ENCODE data around the gene OIP5.
A peak's percentile ranks its signal among the peaks of the same experiment; 100 is the strongest.
"Not testable (repeated sequence)": the region's sequence is repeated elsewhere in the genome, so short reads cannot be mapped to it uniquely, and the experiment has no call there.

OIP5 gene

GRCh38 chr15:41301587-41301986 lies 30.8 kb downstream of the OIP5 start:
- DNase-seq (ENCODE audit: low spot score) = no peak

GRCh38 chr15:41301139-41301538 lies 31.3 kb downstream of the OIP5 start:
- not testable (repeated sequence) for DNase-seq (ENCODE audit: low spot score)

DNA sequence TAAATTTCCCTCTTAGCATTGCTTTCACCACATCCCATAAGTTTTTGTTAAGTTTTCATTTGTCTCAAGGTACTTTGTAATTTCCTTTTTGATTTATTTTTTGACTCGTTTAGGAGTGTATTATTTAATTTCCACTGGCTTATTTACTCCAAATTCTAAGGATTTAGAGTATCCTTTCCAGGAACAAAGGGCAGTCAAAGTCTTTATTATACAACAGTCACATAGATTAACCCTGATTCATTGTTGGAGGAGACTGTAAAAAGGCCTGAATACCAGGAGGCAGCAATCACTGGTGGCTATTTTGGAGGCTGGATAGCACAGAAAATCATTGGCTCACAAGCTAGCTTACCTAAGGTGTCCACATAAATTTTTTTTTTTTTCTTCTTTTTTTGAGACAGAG lies 39.9 kb downstream of the OIP5 start:
- DNase-seq (ENCODE audit: low spot score) = no peak

- no peak for DNase-seq (ENCODE audit: low spot score)
Measured at GRCh38 chr15:41291065-41291631, 41.2 kb downstream of the OIP5 start.

DNA sequence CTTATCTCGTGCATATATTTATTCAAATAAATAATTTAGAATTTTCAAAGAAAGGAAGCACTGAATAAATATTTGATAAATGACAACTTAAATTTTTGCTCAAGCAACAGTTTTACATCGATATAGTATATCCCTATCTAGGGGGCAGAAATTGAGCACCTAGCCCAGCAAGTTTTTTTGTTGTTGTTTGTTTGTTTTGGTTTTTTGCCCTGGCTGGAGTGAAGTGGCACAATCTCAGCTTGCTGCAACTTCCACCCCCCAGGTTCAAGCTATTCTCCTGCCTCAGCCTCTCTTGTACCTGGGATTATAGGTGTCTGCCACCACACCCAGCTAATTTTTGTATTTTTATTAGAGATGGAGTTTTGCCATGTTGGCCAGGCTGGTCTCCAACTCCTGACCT lies 42.4 kb downstream of the OIP5 start:
- no peak for DNase-seq (ENCODE audit: low spot score)

GRCh38 chr15:41288464-41288863 lies 43.9 kb downstream of the OIP5 start:
- no peak for DNase-seq (ENCODE audit: low spot score)

- no peak for DNase-seq (ENCODE audit: low spot score)
Measured at GRCh38 chr15:41286665-41287333, 45.6 kb downstream of the OIP5 start.

DNA sequence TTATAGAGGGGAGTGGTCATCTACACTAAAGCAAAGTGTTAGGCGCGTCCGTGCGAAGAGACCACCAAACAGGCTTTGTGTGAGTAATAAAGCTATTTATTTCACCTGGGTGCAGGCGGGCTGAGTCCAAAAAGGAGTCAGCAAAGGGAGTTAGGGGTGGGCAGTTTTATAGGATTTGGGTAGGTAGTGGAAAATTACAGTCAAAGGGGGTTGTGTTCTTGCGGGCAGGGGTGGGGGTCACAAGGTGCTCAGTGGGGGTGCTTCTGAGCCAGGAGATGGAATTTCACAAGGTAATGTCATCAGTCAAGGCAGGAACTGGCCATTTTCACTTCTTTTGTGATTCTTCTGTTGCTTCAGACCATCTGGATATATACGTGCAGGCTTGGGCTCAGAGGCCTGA lies 47.1 kb downstream of the OIP5 start:
- DNase-seq (ENCODE audit: low spot score) = no peak

DNA sequence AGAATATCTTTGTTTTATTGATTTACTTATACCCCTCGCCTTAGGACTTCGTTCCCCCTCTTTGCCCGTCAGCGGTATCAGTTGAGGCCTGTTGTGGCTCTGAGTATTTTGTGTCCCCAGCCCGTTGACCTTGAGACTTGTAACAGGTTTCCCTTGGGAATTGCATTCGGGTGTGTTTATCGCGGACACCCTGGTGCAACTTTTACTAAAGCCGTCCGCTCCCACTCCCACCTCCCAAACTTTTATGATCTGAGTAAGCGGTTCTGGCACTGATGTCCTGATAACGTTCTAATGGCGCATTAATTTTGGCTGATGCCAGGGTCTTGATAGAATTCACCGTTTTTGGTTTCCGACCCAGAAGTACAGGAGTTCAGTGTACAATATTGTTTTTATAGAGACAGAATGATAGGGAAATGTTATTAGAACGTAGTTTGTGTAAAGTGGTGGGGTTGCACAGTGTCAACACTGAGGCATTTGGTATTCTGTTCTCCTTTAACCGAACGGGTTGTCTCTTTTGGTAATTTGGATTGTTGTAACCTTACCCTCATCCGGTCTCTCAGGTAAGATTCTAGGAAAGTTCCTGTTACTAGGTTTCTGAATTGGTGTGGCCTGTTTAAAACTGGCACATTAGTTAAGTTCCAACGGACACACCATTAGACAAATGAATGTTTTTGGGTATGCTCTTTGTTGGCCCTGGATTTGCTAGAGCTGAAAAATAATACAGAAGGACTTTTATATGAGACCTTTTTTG lies 47.8 kb downstream of the OIP5 start:
- peak; percentile 36 for DNase-seq (ENCODE audit: low spot score)

- peak; percentile 99 for DNase-seq (ENCODE audit: low spot score)
Measured at GRCh38 chr15:41283653-41284426, 48.6 kb downstream of the OIP5 start.

- DNase-seq (ENCODE audit: low spot score) = not testable (repeated sequence)
Measured at GRCh38 chr15:41282980-41283652, 49.3 kb downstream of the OIP5 start.

DNA sequence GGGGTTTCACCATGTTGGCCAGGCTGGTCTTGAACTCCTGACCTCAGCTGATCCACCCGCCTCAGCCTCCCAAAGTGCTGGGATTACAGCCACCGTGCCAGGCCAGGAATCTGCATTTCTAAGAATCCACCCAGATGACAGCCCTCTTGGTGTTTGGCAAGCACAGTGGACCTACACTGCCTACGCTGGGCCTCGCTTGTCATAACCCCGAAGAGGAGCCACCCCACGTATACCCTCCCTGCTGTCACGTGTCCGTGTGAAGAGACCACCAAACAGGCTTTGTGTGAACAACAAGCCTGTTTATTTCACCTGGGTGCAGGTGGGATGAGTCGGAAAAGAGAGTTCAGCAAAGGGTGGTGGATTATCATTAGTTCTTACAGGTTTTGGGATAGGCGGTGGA lies 50.0 kb downstream of the OIP5 start:
- not testable (repeated sequence) for DNase-seq (ENCODE audit: low spot score)

DNA sequence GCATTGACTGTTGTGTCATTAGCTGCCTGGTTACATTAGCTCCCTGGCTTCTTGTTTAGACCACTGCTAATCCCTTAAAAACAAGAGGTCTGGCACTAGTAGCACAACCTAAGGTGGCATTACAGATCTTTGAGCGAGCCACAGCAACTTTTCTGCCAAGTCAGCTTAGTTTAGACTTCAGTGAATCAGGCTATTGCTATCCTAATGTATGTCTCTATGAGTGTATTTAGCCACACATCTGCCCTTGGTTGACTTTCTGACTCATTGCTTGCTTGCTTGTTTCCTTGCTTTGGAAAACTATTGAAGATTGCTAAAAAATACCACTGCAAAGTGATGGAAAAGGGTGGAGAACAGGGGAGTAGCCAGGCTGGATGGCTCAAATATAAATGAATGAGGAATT lies 51.2 kb downstream of the OIP5 start:
- DNase-seq (ENCODE audit: low spot score) = no peak

- DNase-seq (ENCODE audit: low spot score) = no peak
Measured at GRCh38 chr15:41279535-41280283, 52.7 kb downstream of the OIP5 start.

DNA sequence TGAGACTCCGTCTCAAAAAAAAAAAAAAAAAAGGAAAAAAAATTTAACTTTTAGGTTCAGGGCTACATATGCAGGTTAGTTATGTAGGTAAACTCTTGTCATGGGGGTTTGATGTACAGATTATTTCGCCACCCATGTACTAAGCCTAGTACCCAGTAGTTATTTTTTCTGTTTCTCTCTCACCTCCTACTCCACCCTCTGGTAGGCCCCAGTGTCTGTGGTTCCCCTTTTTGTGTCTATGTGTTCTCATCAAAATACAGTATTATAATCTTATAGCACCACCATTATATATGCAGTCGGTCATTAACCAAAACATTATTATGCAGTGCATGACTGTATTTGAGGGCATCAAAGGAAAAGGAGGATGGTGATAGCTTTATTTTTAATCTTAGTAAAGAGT lies 54.1 kb downstream of the OIP5 start:
- DNase-seq (ENCODE audit: low spot score) = no peak

DNA sequence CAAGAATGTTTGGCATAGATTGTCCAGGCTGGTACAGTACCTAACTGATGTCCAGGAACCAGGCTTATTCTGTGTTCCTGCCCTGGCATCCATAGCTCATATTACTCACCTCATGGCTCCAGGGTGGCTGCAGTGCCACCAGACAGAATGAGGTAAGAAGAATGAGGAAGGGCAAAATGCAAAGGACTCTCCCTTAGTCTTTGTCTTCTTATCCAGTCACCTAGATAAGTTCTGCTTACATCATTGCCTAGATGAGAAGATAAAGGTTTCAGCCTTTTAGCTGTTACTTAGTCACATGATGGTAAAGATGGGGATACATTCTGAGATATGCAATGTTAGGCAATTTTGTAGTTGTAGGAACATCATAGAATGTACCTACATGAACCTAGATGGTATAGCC lies 55.6 kb downstream of the OIP5 start:
- no peak for DNase-seq (ENCODE audit: low spot score)

DNA sequence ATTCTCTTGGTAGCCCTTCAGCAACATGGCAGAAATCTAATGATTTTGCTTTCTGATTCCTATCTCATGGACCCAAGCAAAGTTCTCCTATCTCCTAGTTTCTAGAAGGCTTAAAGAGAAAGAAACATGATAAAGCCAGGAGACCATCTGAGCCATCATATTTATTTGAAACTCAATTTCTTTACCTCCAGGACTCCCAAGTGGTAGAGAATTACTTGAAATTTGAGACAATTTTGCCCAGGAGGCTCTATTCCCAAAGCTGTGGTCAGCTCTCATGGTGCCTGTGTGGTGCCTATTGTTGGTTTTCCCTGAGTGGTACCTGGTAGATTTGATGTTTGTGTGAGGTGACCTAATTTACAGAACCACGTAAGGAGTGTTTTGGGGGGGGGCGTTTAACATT lies 62.5 kb downstream of the OIP5 start:
- no peak for DNase-seq (ENCODE audit: low spot score)

DNA sequence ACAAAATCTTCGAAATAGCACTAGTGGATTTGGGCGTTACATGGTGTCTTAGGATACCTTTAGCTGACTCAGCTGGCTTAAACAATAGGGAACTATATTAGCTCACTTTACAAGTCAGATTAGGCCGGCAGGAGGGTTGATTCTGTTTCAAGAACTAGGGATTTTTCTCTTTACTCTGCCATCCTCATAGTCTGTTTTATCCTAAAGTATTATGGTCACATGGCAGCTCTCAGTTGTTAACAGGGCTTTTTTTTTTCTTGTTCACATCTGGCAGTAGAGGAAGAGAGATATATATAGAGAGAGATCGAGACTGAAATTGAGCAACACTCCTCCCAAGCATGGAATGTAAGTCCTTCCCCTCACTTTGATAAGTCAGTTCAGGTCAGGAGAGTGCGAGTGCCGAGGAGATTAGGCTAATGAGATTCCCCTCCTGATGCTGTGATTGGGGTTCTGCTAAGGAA lies 68.5 kb downstream of the OIP5 start:
- DNase-seq (ENCODE audit: low spot score) = no peak

GRCh38 chr15:41262571-41262970 lies 69.8 kb downstream of the OIP5 start:
- no peak for DNase-seq (ENCODE audit: low spot score)

DNA sequence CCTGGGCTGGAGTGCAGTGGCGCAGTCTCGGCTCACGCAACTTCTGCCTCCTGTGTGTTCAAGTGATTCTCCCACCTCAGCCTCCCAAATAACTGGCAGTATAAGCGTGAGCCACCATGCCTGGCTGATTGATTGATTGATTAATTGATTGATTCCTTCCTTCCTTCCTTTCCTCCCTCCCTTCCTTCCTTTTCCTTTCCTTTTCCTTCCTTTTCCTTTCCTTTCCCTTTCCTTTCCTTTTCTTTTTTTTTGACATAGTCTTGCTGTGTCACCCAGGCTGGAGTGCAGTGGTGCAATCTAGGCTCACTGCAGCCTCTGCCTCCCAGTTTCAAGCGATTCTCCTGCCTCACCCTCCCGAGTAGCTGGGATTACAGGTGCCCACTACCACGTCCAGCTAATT lies 71.5 kb downstream of the OIP5 start:
- not testable (repeated sequence) for DNase-seq (ENCODE audit: low spot score)

DNA sequence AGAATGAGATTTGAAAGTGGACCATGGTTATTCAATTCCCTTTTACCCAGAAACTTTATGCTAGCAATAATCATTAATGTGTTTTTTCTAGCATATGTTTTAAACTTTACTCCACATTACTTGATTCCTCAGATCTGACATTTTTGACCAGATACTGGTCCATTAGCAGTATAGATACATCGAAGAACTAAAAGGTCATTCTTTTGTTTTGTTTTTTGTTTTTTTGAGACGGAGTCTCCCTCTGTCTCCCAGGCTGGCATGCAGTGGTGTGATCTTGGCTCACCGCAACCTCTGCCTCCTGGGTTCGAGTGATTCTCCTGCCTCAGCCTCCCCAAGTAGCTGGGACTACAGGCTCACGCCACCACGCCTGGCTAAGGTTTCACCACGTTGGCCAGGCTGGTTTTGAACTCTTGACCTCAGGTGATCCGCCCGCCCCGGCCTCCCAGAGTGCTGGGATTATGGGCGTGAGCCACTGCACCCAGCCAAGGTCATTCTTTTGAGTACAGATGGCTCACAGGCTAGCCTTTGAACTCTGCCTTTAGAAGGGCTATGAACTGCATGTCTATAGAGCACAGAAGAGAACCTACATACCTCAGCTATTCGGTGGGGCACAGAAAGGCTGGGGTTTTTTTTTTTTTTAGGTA lies 72.7 kb downstream of the OIP5 start:
- no peak for DNase-seq (ENCODE audit: low spot score)

All from LoVo (cell line).